ENCODE results near the gene IMMP2L. TPM values are rescaled to one million over a fixed set of nuclear protein-coding genes. Genes with fewer than 3 reads are reported as not detected.
A peak's percentile ranks its signal among the peaks of the same experiment; 100 is the strongest.

Gene IMMP2L
- total and polyA plus RNA-seq, 2 of the 4 experiments (the other 2 are of a cell fraction): 5.8 to 9.3 TPM

- BruUV-seq (replicated peaks): no TSS peak
- dilution Hi-C loops (cut with HindIII; ENCODE audit: low sequenced_read_pairs, unreplicated experiment): no loop called here
- DNase-seq: peak; percentile 5
Observed at GRCh38 chr7:111183321-111183720, 379.0 kb downstream of the IMMP2L start.

More at GRCh38 chr7:111183321-111183720, 379.0 kb downstream of the IMMP2L start:
- Histone ChIP-seq H3K23ac (ENCODE audit: low read depth, low read length) (no peak overlapping the region), H4K8ac (ENCODE audit: low read depth in 2 of 2, low read length in 2 of 2) (no peak overlapping the region), H3K79me1 (ENCODE audit: low read depth in 1 of 2, low read length in 2 of 2) (no peaks in the 10 kb centered on the region), H3K4me2 (ENCODE audit: low read depth, low read length) (no peak overlapping the region), H3K4me3 (ENCODE audit: insufficient read depth, low read depth, low read length) (no peak overlapping the region), H2AK9ac (replicated peaks; ENCODE audit: low read depth, low read length, poor library complexity) (no peak overlapping the region), H3K36me3 (ENCODE audit: control insufficient read depth, insufficient read depth, low read length) (no peaks in the 10 kb centered on the region), H3K27ac (ENCODE audit: insufficient read depth, low read length) (no peak overlapping the region), H3K9me3 (ENCODE audit: control insufficient read depth, insufficient read depth, low read length) (0 out of 2 replicates have a peak, but pooled peaks cover 2% of the 10 kb centered on the region), H4K20me1 (ENCODE audit: insufficient read depth, low read length) (no peaks in the 10 kb centered on the region), H4K5ac (ENCODE audit: low read depth, low read length) (no peak overlapping the region), H3K4ac (ENCODE audit: low read depth, low read length) (no peak overlapping the region), H2BK120ac (ENCODE audit: low read depth, low read length) (no peak overlapping the region), H4K91ac (ENCODE audit: insufficient read depth, low read depth, low read length) (no peak overlapping the region), H3K18ac (ENCODE audit: low read depth, low read length) (no peak overlapping the region), H2AFZ (replicated peaks; ENCODE audit: low read length, poor library complexity) (no peak overlapping the region), H3K9ac (ENCODE audit: low read depth, low read length) (no peak overlapping the region), H3K14ac (replicated peaks; ENCODE audit: low read depth, low read length) (no peak overlapping the region), H2BK15ac (ENCODE audit: low read depth, low read length) (no peak overlapping the region), H3K56ac (ENCODE audit: extremely low read depth, insufficient read depth, low read length) (no peak overlapping the region), H2AK5ac (ENCODE audit: low read depth, low read length) (no peak overlapping the region), H3K4me1 (ENCODE audit: control insufficient read depth, insufficient read depth, low read length) (no peaks in the 10 kb centered on the region; the same call in 1 of the 2 replicates), H2BK20ac (ENCODE audit: low read depth, low read length) (no peak overlapping the region), H2BK5ac (ENCODE audit: low read depth, low read length, poor library complexity, severe bottlenecking) (no peak overlapping the region), H3K27me3 (ENCODE audit: control insufficient read depth, insufficient read depth, low read length) (no peaks in the 10 kb centered on the region), H3K9me1 (ENCODE audit: insufficient read depth, low read length) (no peaks in the 10 kb centered on the region)
- CTCF ChIA-PET: no interaction called here
- POLR2A ChIA-PET (ENCODE audit: unreplicated experiment): no interaction called here
- in situ Hi-C loops (cut with MboI; ENCODE audit: low sequenced_read_pairs) (no loop called here), intact Hi-C loops (cut with micrococcal nuclease) (no loop called here)
- TF ChIP-seq RFX5 (IDR thresholded peaks at IDR 0.05; ENCODE audit: low read depth, low read length) (no peak), RCOR1 (IDR thresholded peaks at IDR 0.05; ENCODE audit: insufficient replicate concordance, low read length) (no peak), CTCF (conservative IDR thresholded peaks at IDR 0.05; ENCODE audit: low read depth, low read length) (no peak), MAFK (IDR thresholded peaks at IDR 0.05; ENCODE audit: low read depth, low read length) (no peak), BHLHE40 (IDR thresholded peaks at IDR 0.05; ENCODE audit: low read depth, low read length) (no peak), SMC3 (IDR thresholded peaks at IDR 0.05; ENCODE audit: low read depth, low read length) (no peak), MAZ (IDR thresholded peaks at IDR 0.05; ENCODE audit: borderline replicate concordance, low read depth, low read length) (no peak), CEBPB (IDR thresholded peaks at IDR 0.05; ENCODE audit: low read depth, low read length) (no peak), RAD21 (IDR thresholded peaks at IDR 0.05; ENCODE audit: low read length) (no peak), USF2 (IDR thresholded peaks at IDR 0.05; ENCODE audit: low read depth, low read length) (no peak), CHD1 (IDR thresholded peaks at IDR 0.05; ENCODE audit: low read depth, low read length) (no peak), FOS (IDR thresholded peaks at IDR 0.05; ENCODE audit: low read depth, low read length) (no peak), MXI1 (IDR thresholded peaks at IDR 0.05; ENCODE audit: borderline replicate concordance, low read depth, low read length) (no peak), NFE2L2 (IDR thresholded peaks at IDR 0.05; ENCODE audit: low read depth, low read length) (no peak), ELK1 (IDR thresholded peaks at IDR 0.05; ENCODE audit: borderline replicate concordance, low read depth, low read length) (no peak), POLR2A (IDR thresholded peaks at IDR 0.05; ENCODE audit: low read depth, low read length) (no peak)
- no peak for ATAC-seq (ENCODE audit: low read depth)
